GM12878 (cell line): ENCODE results near the gene C1QTNF1. TPM values are rescaled to one million over a fixed set of nuclear protein-coding genes. Genes with fewer than 3 reads are reported as not detected.

Experiments used
- ATAC-seq: fragments of 200-7000 bp; cut with Tn5 transposase; 3 replicates; pipeline ENCODE4 v1.9.1; 2020; ENCODE audit warnings: mild to moderate bottlenecking, moderate library complexity
- BruUV-seq: library from RNA; stranded (reverse); fragments of 400-500 nt; replicated peaks from 2 replicates; lab custom pipeline; 2021; lab: Mats Ljungman, UMichigan
- CTCF ChIA-PET: fragments of 300-600 bp; sonication (Branson Sonifier 250); formaldehyde crosslinking; extraction: SDS; loops from one replicate; lab custom pipeline; 2021; ENCODE audit warnings: inconsistent platforms; lab: Yijun Ruan, JAX
- POLR2A ChIA-PET: fragments of 350-600 bp; formaldehyde crosslinking; extraction: SDS; loops from one replicate; lab custom pipeline; 2021; ENCODE audit warnings: inconsistent platforms; lab: Charles Lee
- RAD21 ChIA-PET: fragments of 300-600 bp; sonication (Branson Sonifier 250); formaldehyde crosslinking; loops from one replicate; lab custom pipeline; 2023; ENCODE audit warnings: antibody characterized with exemption; ENCODE audit not compliant: unreplicated experiment; lab: Charles Lee
- SMC1A ChIA-PET: fragments of 300-600 bp; sonication (Branson Sonifier 250); formaldehyde crosslinking; loops from one replicate; lab custom pipeline; 2023; ENCODE audit not compliant: unreplicated experiment, uncharacterized antibody; lab: Charles Lee
- DNase-seq: peaks from one replicate; pipeline ENCODE4 v3.0.0-alpha.2; 2011; ENCODE audit warnings: low read depth, low spot score
- FAIRE-seq: peaks from 3 replicates; lab custom pipeline; 2011; peaks lifted over from hg19 to GRCh38; lab: Jason Lieb, UNC
- H2AFZ ChIP-seq: 2 replicates; pipeline ENCODE4 v1.6.0; 2011; ENCODE audit warnings: low read depth, low read length, control low read depth; ENCODE audit not compliant: control insufficient read depth
- H3K27ac ChIP-seq: 2 replicates; pipeline ENCODE4 v1.5.1; 2011; ENCODE audit warnings: control low read depth; ENCODE audit not compliant: control insufficient read depth, insufficient read depth
- H3K27me3 ChIP-seq, 2 experiments: replicated peaks in 1 of 2; 2 replicates each; pipeline versions ENCODE4 v1.6.0 to v1.6.1; 2011; ENCODE audit warnings: low read length in 1 of 2; ENCODE audit not compliant: control insufficient read depth in 2 of 2, insufficient read depth in 2 of 2
- H3K36me3 ChIP-seq, 2 experiments: 2 replicates each; pipeline ENCODE4 v1.5.1; 2011; ENCODE audit warnings: low read length in 1 of 2; ENCODE audit not compliant: control insufficient read depth in 2 of 2, insufficient read depth in 2 of 2
- H3K4me1 ChIP-seq: 2 replicates; pipeline ENCODE4 v1.6.1; 2011; ENCODE audit warnings: mild to moderate bottlenecking, low read length, moderate library complexity, mixed read lengths; ENCODE audit not compliant: control insufficient read depth, insufficient read depth
- H3K4me2 ChIP-seq: 2 replicates; pipeline ENCODE4 v1.6.0; 2011; ENCODE audit warnings: control low read depth; ENCODE audit not compliant: control insufficient read depth, insufficient read depth
- H3K4me3 ChIP-seq: fragments of 200-600 bp; sonication (generic); 2 replicates; pipeline ENCODE4 v1.5.1; 2016
- H3K79me2 ChIP-seq: 2 replicates; pipeline ENCODE4 v1.6.0; 2011; ENCODE audit warnings: low read length; ENCODE audit not compliant: control insufficient read depth, insufficient read depth
- H3K9ac ChIP-seq: 2 replicates; pipeline ENCODE4 v1.8.0; 2011; ENCODE audit warnings: low read length, control low read depth, mixed read lengths; ENCODE audit not compliant: control insufficient read depth, insufficient read depth
- H3K9me3 ChIP-seq: replicated peaks from 3 replicates; pipeline ENCODE4 v1.5.1; 2011; ENCODE audit warnings: mild to moderate bottlenecking, low read length; ENCODE audit not compliant: control insufficient read depth, insufficient read depth
- H4K20me1 ChIP-seq: 2 replicates; pipeline ENCODE4 v1.6.0; 2011; ENCODE audit not compliant: control insufficient read depth, insufficient read depth
- BCL11A ChIP-seq: IDR thresholded peaks from 2 replicates; pipeline ENCODE4 v1.6.1; 2011; ENCODE audit warnings: low read depth, low read length
- CBFB ChIP-seq: IDR thresholded peaks from 2 replicates; pipeline ENCODE4 v1.6.1; 2016; ENCODE audit warnings: antibody characterized with exemption, low read depth
- CREB1 ChIP-seq: IDR thresholded peaks from 2 replicates; pipeline ENCODE4 v1.6.1; 2012; ENCODE audit warnings: low read depth, mild to moderate bottlenecking, inconsistent platforms
- CUX1 ChIP-seq: IDR thresholded peaks from 2 replicates; pipeline ENCODE4 v1.6.1; 2012; ENCODE audit warnings: improper control_type of control experiment, low read depth, low read length; ENCODE audit not compliant: insufficient replicate concordance
- NFYA ChIP-seq: IDR thresholded peaks from 2 replicates; pipeline ENCODE4 v1.6.1; 2011; ENCODE audit warnings: low read depth, mild to moderate bottlenecking, low read length, improper control_type of control experiment, borderline replicate concordance
- NKRF ChIP-seq: fragments of 450-650 bp; conservative IDR thresholded peaks from 2 replicates; pipeline ENCODE4 v1.6.1; 2017; ENCODE audit warnings: mild to moderate bottlenecking, moderate library complexity
- RAD51 ChIP-seq: fragments of 450-650 bp; IDR thresholded peaks from 2 replicates; pipeline ENCODE4 v1.6.1; 2016; ENCODE audit warnings: moderate library complexity, mild to moderate bottlenecking, inconsistent platforms
- SMAD1 ChIP-seq: fragments of 450-650 bp; IDR thresholded peaks from 2 replicates; pipeline ENCODE4 v1.6.1; 2018; ENCODE audit warnings: mild to moderate bottlenecking, low read depth; ENCODE audit not compliant: partially characterized antibody
- SMC3 ChIP-seq: IDR thresholded peaks from 2 replicates; pipeline ENCODE4 v1.6.1; 2011; ENCODE audit warnings: low read length, improper control_type of control experiment, borderline replicate concordance
- SRF ChIP-seq, 2 experiments: IDR thresholded peaks; 2 replicates each; pipeline ENCODE4 v1.6.1; 2011; ENCODE audit warnings: low read depth in 2 of 2, low read length in 2 of 2, mild to moderate bottlenecking in 1 of 2, moderate library complexity in 1 of 2
- SUZ12 ChIP-seq: fragments of 200-600 bp; sonication (generic); IDR thresholded peaks from one replicate; pipeline ENCODE4 v1.6.1; 2018; ENCODE audit warnings: antibody characterized with exemption, mild to moderate bottlenecking; ENCODE audit not compliant: unreplicated experiment
- TARDBP ChIP-seq: IDR thresholded peaks from 2 replicates; pipeline ENCODE4 v1.6.1; 2016; ENCODE audit warnings: borderline replicate concordance
- ZBTB11 ChIP-seq: fragments of 450-650 bp; formaldehyde crosslinking; IDR thresholded peaks from 2 replicates; pipeline ENCODE4 v1.5.0; 2022; ENCODE audit warnings: mild to moderate bottlenecking, missing genetic modification characterization
- WGBS: methylation state at CpG from one replicate; pipeline ENCODE4 v1.1.6; 2016; ENCODE audit warnings: low lambda C conversion rate; ENCODE audit not compliant: insufficient replicate concordance, insufficient coverage; ENCODE audit errors: missing lambda C conversion rate; 5-methylcytosine and 5-hydroxymethylcytosine counted together
- in situ Hi-C: fragments of 300-500 bp; cut with MboI; formaldehyde crosslinking; loops from 9 replicates; pipeline ENCODE4 v1.14.3; 2018; ENCODE audit warnings: mixed read lengths
- intact Hi-C: fragments of 100-400 bp; cut with micrococcal nuclease; formaldehyde crosslinking; loops from one replicate; pipeline ENCODE4 v1.14.2; 2022; ENCODE audit not compliant: unreplicated experiment
- polyA plus RNA-seq, 11 experiments: library from polyadenylated mRNA; depleted of rRNA in 4 of 11; unstranded in 6 of 11; stranded (reverse) in 5 of 11; fragments of >200 nt; fragmentation: Nextera tagmentation in 4 of 11; fragmentation: Illumina TruSeq in 1 of 11; extraction: Ambion mirVana in 4 of 11; extraction: Trizol in 1 of 11; gene quantifications; 1 replicate in 1 of 11; 2 replicates in 10 of 11; pipeline versions ENCODE4 v1.2.1 to v1.2.3, GENCODE V29; 2011 to 2016; ENCODE audit warnings: inconsistent platforms in 2 of 11, missing spikeins in 2 of 11, low read depth in 1 of 11
- total RNA-seq, 4 experiments: library from RNA; depleted of rRNA in 3 of 4; stranded (reverse); fragments of >200 nt in 3 of 4; fragmentation: Illumina TruSeq in 1 of 4; extraction: Trizol in 1 of 4; gene quantifications; 2 replicates each; pipeline versions ENCODE4 v1.2.1 to v1.2.3, GENCODE V29; 2013 to 2021

C1QTNF1 gene
- total and polyA plus RNA-seq, 10 of the 15 experiments (the other 5 are each of a cell fraction or from before 2014, with no cell fraction given), result 0.05 to 1.1 (median 0.15) TPM; not detected in 4

GRCh38 chr17:79090443-79091225 lies 66.7 kb downstream of the C1QTNF1 start:
- in situ Hi-C loops (no loop called here), intact Hi-C loops (no loop called here)
- ChIA-PET CTCF (no interaction called here), POLR2A (no interaction called here), RAD21 (interaction anchor here (1.0 kb wide), 1 partner anchor 297 kb away, joined by 3 read pairs; no protein-coding TSS in a partner anchor), SMC1A (no interaction called here)
- Histone ChIP-seq H3K4me1 (no peaks in the 10 kb centered on the region), H2AFZ (no peak overlapping the region), H3K4me3 (no peak overlapping the region), H3K9ac (no peak overlapping the region), H3K79me2 (no peaks in the 10 kb centered on the region), H3K9me3 (no peaks in the 10 kb centered on the region), H3K4me2 (no peak overlapping the region), H3K36me3 (peaks cover 0 to 3% of the 10 kb centered on the region in 2 experiments; a peak in 2 of 4 replicates), H3K27me3 (no peaks in the 10 kb centered on the region; a peak in 1 of 4 replicates), H4K20me1 (no peaks in the 10 kb centered on the region), H3K27ac (no peak overlapping the region)
- ATAC-seq (no peak), DNase-seq (no peak), FAIRE-seq (no peak)
- no TSS peak for BruUV-seq
- 76% methylated on average over 32 of the region's 32 CpGs for WGBS
- TF ChIP-seq CBFB (no peak), TARDBP (no peak), CREB1 (no peak), SMAD1 (no peak), RAD51 (no peak), CUX1 (no peak), BCL11A (no peak), NFYA (no peak), SUZ12 (no peak), ZBTB11 (CRISPR knock-in tag) (no peak), SMC3 (no peak), SRF (IDR thresholded peaks at IDR 0.05; ENCODE audit: low read depth in 2 of 2, low read length in 2 of 2) (no peak), NKRF (no peak)
